Chondrocyte (in vitro differentiated cells): ENCODE measurements around the gene NFKBIZ. TPM values are rescaled to one million over a fixed set of nuclear protein-coding genes. Genes with fewer than 3 reads are reported as not detected.

Experiments used
- DNase-seq: peaks from one replicate; pipeline ENCODE4 v3.0.0; 2021; ENCODE audit warnings: mixed read lengths, low spot score
- H3K27ac Mint-ChIP-seq: one replicate; pipeline ENCODE4 v1.8.0; 2021; ENCODE audit warnings: mild to moderate bottlenecking, moderate library complexity, mixed read lengths; ENCODE audit not compliant: unreplicated experiment
- H3K27me3 Mint-ChIP-seq: 2 replicates; pipeline ENCODE4 v1.8.0; 2021; ENCODE audit warnings: low read depth, mixed read lengths
- H3K36me3 Mint-ChIP-seq: 2 replicates; pipeline ENCODE4 v1.8.0; 2021; ENCODE audit warnings: low read depth, mixed read lengths
- H3K4me1 Mint-ChIP-seq: 2 replicates; pipeline ENCODE4 v1.8.0; 2021; ENCODE audit warnings: low read depth, mild to moderate bottlenecking, mixed read lengths
- H3K4me3 Mint-ChIP-seq: one replicate; pipeline ENCODE4 v1.8.0; 2021; ENCODE audit warnings: mild to moderate bottlenecking, moderate library complexity, mixed read lengths; ENCODE audit not compliant: unreplicated experiment
- H3K9me3 Mint-ChIP-seq: 2 replicates; pipeline ENCODE4 v1.8.0; 2021; ENCODE audit warnings: low read depth, mixed read lengths
- total RNA-seq: library from RNA; stranded (reverse); gene quantifications from 3 replicates; pipeline ENCODE4 v1.2.1, GENCODE V29; 2021
- TF ChIP-seq, protein P1 (sequence below): fragments of 200-600 bp; sonication (generic); IDR thresholded peaks from 2 replicates; pipeline ENCODE4 v1.5.0; 2021; ENCODE audit warnings: antibody characterized with exemption, mild to moderate bottlenecking, moderate library complexity

Gene NFKBIZ
- total RNA-seq, 1 donor from 2014 or later: 18.9 TPM

- Mint-ChIP-seq H3K4me1 (peaks cover 41% of the 10 kb centered on the region), H3K9me3 (no peaks in the 10 kb centered on the region), H3K27me3 (no peaks in the 10 kb centered on the region), H3K27ac (no peak overlapping the region), H3K36me3 (peaks cover 4% of the 10 kb centered on the region), H3K4me3 (no peak overlapping the region)
- TF ChIP-seq, protein P1, sequence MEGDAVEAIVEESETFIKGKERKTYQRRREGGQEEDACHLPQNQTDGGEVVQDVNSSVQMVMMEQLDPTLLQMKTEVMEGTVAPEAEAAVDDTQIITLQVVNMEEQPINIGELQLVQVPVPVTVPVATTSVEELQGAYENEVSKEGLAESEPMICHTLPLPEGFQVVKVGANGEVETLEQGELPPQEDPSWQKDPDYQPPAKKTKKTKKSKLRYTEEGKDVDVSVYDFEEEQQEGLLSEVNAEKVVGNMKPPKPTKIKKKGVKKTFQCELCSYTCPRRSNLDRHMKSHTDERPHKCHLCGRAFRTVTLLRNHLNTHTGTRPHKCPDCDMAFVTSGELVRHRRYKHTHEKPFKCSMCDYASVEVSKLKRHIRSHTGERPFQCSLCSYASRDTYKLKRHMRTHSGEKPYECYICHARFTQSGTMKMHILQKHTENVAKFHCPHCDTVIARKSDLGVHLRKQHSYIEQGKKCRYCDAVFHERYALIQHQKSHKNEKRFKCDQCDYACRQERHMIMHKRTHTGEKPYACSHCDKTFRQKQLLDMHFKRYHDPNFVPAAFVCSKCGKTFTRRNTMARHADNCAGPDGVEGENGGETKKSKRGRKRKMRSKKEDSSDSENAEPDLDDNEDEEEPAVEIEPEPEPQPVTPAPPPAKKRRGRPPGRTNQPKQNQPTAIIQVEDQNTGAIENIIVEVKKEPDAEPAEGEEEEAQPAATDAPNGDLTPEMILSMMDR: no peak
- DNase-seq: no peak
These were observed 19.4 kb upstream of the NFKBIZ start for GRCh38 chr3:101829874-101830273.

GRCh38 chr3:101833446-101833974 lies 15.8 kb upstream of the NFKBIZ start:
- no peaks in the 10 kb centered on the region for H3K9me3 Mint-ChIP-seq
- H3K36me3 Mint-ChIP-seq: peaks cover 2% of the 10 kb centered on the region
- peaks cover 33% of the 10 kb centered on the region for H3K4me1 Mint-ChIP-seq
- TF ChIP-seq, protein P1: no peak
- DNase-seq: no peak
- no peak overlapping the region for H3K4me3 Mint-ChIP-seq
- H3K27me3 Mint-ChIP-seq: no peaks in the 10 kb centered on the region
- no peak overlapping the region for H3K27ac Mint-ChIP-seq

DNA sequence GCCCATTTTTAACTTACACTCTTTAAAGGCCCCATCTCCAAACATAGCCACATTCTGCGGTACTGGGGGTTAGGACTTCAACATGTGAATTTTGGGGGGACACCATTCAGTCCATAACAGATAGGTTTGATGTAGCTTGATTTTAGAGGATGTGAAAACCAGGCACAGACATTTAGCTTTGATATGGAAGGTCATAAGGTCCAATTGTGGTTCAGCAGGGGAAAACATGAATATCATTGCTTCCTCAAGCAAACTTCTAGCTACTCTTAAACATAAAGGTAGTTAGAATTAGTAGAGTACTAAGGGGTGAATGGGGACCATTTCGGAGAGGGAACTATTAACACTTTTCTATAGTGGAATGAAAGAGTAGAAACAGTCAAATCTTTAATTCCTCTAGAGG lies 13.6 kb upstream of the NFKBIZ start:
- Mint-ChIP-seq H3K27ac (no peak overlapping the region), H3K4me3 (no peak overlapping the region), H3K4me1 (peaks cover 24% of the 10 kb centered on the region), H3K27me3 (no peaks in the 10 kb centered on the region), H3K9me3 (no peaks in the 10 kb centered on the region), H3K36me3 (peaks cover 2% of the 10 kb centered on the region)
- TF ChIP-seq, protein P1: no peak
- no peak for DNase-seq

- H3K36me3 Mint-ChIP-seq: peaks cover 2% of the 10 kb centered on the region
- H3K9me3 Mint-ChIP-seq: no peaks in the 10 kb centered on the region
- TF ChIP-seq, protein P1: no peak
- H3K27me3 Mint-ChIP-seq: no peaks in the 10 kb centered on the region
- peaks cover 24% of the 10 kb centered on the region for H3K4me1 Mint-ChIP-seq
- no peak overlapping the region for H3K4me3 Mint-ChIP-seq
- no peak for DNase-seq
- no peak overlapping the region for H3K27ac Mint-ChIP-seq
These were observed 13.2 kb upstream of the NFKBIZ start for GRCh38 chr3:101836160-101836559.

GRCh38 chr3:101836652-101837598 lies 12.4 kb upstream of the NFKBIZ start:
- peaks cover 23% of the 10 kb centered on the region for H3K4me1 Mint-ChIP-seq
- TF ChIP-seq, protein P1: no peak
- H3K27ac Mint-ChIP-seq: peak overlapping the region; percentile 37
- peaks cover 3% of the 10 kb centered on the region for H3K9me3 Mint-ChIP-seq
- peaks cover 3% of the 10 kb centered on the region for H3K36me3 Mint-ChIP-seq
- DNase-seq: no peak
- no peak overlapping the region for H3K4me3 Mint-ChIP-seq
- H3K27me3 Mint-ChIP-seq: no peaks in the 10 kb centered on the region
